Uterus (tissue), 2 donors: Measurements from ENCODE around the gene RARA.
"Not testable (repeated sequence)": the region's sequence is repeated elsewhere in the genome, so short reads cannot be mapped to it uniquely, and the experiment has no call there.

ENCODE experiments used
- POLR2A ChIP-seq, 2 donors: fragments of 450-650 bp; IDR thresholded peaks; one replicate each; pipeline ENCODE4 v1.6.1; 2016; ENCODE audit warnings: antibody characterized with exemption in 2 of 2, mild to moderate bottlenecking in 1 of 2, moderate library complexity in 1 of 2
- TF ChIP-seq, protein P1 (sequence below), 4 experiments: fragments of 200-600 bp in 2 of 4; fragments of 450-650 bp in 2 of 4; sonication (generic) in 2 of 4; IDR thresholded peaks; one replicate each; pipeline ENCODE4 v1.5.1; 2016 to 2019; ENCODE audit warnings: antibody characterized with exemption in 4 of 4, mild to moderate bottlenecking in 2 of 4, moderate library complexity in 1 of 4

- TF ChIP-seq, protein P1, sequence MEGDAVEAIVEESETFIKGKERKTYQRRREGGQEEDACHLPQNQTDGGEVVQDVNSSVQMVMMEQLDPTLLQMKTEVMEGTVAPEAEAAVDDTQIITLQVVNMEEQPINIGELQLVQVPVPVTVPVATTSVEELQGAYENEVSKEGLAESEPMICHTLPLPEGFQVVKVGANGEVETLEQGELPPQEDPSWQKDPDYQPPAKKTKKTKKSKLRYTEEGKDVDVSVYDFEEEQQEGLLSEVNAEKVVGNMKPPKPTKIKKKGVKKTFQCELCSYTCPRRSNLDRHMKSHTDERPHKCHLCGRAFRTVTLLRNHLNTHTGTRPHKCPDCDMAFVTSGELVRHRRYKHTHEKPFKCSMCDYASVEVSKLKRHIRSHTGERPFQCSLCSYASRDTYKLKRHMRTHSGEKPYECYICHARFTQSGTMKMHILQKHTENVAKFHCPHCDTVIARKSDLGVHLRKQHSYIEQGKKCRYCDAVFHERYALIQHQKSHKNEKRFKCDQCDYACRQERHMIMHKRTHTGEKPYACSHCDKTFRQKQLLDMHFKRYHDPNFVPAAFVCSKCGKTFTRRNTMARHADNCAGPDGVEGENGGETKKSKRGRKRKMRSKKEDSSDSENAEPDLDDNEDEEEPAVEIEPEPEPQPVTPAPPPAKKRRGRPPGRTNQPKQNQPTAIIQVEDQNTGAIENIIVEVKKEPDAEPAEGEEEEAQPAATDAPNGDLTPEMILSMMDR (IDR thresholded peaks at IDR 0.05) = not testable (repeated sequence)
- not testable (repeated sequence) for TF ChIP-seq POLR2A (IDR thresholded peaks at IDR 0.05)
These were observed 67.6 kb downstream of the RARA start for GRCh38 chr17:40376541-40376940.
